ENCODE measurements around the gene TMPRSS7.
A peak's percentile ranks its signal among the peaks of the same experiment; 100 is the strongest.

The TMPRSS7 gene

DNA sequence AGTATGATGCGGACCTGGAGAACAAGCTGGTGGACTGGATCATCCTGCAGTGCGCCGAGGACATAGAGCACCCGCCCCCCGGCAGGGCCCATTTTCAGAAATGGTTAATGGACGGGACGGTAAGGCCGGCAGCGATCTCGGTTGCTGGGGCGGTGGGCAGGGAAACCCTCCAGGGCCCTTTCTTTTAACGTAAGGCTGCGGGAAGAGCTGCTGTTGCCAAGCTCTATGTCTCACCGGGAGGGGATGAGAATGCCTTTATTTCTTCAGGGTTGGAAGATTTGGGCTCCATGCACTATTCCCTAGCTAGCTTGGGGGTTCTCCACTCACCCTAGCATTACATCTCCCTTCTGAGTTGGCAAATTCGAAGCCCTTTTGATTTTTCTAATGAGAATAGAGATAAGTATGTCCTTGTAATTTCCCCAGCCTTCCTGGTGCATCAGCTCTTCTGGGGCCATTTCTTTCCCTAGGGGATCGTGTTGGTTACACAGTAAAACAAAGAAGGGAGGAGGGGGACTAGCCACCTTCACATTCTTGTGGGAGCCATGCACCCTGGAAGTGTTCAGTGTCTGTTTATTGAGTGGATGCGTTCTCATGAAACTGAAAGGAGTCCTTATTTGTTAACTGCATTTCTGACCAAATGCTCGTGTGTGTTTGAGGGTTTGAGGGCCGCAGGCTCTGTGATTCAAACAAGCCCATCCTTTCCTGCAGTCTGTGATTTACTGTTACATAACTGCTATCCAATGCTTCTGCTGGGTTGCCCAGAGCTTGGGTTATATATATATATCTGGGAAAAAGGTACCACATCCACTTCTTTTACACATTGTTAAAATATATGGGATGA is 34.8 kb upstream of the TMPRSS7 start:
- TF ChIP-seq, protein P1, sequence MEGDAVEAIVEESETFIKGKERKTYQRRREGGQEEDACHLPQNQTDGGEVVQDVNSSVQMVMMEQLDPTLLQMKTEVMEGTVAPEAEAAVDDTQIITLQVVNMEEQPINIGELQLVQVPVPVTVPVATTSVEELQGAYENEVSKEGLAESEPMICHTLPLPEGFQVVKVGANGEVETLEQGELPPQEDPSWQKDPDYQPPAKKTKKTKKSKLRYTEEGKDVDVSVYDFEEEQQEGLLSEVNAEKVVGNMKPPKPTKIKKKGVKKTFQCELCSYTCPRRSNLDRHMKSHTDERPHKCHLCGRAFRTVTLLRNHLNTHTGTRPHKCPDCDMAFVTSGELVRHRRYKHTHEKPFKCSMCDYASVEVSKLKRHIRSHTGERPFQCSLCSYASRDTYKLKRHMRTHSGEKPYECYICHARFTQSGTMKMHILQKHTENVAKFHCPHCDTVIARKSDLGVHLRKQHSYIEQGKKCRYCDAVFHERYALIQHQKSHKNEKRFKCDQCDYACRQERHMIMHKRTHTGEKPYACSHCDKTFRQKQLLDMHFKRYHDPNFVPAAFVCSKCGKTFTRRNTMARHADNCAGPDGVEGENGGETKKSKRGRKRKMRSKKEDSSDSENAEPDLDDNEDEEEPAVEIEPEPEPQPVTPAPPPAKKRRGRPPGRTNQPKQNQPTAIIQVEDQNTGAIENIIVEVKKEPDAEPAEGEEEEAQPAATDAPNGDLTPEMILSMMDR (IDR thresholded peaks at IDR 0.05; ENCODE audit: low read depth, low read length) = no peak
- H3K4me1 ChIP-seq = no peaks in the 10 kb centered on the region
- peak overlapping the region; percentile 79 for H3K4me3 ChIP-seq (ENCODE audit: low read depth, low read length)
- no peak for DNase-seq
- no peaks in the 10 kb centered on the region for H3K27me3 ChIP-seq
- H3K9me3 ChIP-seq = no peaks in the 10 kb centered on the region
- H3K36me3 ChIP-seq = no peaks in the 10 kb centered on the region

DNA sequence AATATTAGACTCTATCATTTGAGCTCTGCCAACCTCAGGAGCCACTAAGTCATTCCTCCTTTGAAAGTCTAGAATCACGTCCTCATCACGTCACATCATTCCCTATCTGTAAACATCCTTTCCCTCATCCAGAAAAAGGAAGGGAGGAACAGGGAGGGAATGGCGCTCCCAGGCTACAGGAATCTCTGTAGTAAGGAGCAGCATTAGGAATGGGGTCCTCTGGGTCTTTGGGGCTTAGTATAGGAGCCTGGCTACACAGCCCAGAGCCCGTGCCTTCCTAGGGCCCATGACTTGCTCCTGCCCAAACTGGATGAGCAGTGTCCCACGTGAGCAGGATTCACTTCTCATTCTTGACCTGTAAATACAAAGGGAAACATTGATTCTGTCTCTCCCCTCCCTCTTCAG is 34.2 kb upstream of the TMPRSS7 start:
- H3K9me3 ChIP-seq = no peaks in the 10 kb centered on the region
- H3K4me1 ChIP-seq = no peaks in the 10 kb centered on the region
- peak overlapping the region; percentile 79 for H3K4me3 ChIP-seq (ENCODE audit: low read depth, low read length)
- DNase-seq = no peak
- TF ChIP-seq, protein P1 (IDR thresholded peaks at IDR 0.05; ENCODE audit: low read depth, low read length) = no peak
- no peaks in the 10 kb centered on the region for H3K36me3 ChIP-seq
- H3K27me3 ChIP-seq = no peaks in the 10 kb centered on the region

DNA sequence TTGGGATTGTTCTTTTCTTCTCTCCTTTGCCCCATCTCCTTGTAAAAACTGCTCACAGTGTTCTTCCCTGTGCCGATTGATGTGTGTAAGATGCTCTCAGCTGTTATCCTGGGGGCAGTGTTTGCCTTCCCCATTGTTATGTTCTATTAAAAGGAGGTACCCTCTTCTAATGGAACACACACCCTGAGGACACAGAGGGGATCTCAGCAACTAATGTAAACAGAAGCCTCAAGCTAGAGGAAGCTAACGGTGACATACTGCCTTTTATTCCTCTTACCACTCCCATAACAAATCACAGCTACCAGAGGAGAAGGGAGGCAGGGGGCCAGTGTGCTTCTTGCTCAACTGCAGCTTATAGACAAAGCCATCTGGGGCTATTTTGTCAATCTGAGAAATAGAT is 33.6 kb upstream of the TMPRSS7 start:
- Histone ChIP-seq H3K27me3 (no peaks in the 10 kb centered on the region), H3K36me3 (no peaks in the 10 kb centered on the region), H3K9me3 (no peaks in the 10 kb centered on the region), H3K4me1 (no peaks in the 10 kb centered on the region), H3K4me3 (ENCODE audit: low read depth, low read length) (no peak overlapping the region)
- DNase-seq = no peak
- TF ChIP-seq, protein P1 (IDR thresholded peaks at IDR 0.05; ENCODE audit: low read depth, low read length) = no peak

DNA sequence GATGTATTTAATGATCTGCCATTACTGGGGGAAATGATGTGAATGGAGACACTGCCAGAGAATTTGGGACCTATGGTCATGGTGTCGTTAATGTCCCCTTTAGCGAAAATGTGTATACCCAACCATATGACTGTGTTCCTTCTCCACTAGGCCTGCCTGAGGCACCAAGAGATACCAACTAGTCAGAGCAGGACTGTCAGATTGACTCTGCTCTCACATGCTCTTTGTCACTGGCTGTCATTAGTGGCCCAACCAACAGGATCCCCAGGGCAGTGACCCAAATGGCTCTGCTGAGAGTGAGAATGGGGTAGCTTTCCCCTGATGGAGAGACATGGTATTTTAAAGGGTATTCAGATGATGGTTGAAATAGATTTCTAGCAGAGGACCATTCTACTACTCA is 33.0 kb upstream of the TMPRSS7 start:
- no peak for DNase-seq
- no peaks in the 10 kb centered on the region for H3K4me1 ChIP-seq
- H3K36me3 ChIP-seq = no peaks in the 10 kb centered on the region
- TF ChIP-seq, protein P1 (IDR thresholded peaks at IDR 0.05; ENCODE audit: low read depth, low read length) = no peak
- H3K9me3 ChIP-seq = no peaks in the 10 kb centered on the region
- no peak overlapping the region for H3K4me3 ChIP-seq (ENCODE audit: low read depth, low read length)
- H3K27me3 ChIP-seq = no peaks in the 10 kb centered on the region

DNA sequence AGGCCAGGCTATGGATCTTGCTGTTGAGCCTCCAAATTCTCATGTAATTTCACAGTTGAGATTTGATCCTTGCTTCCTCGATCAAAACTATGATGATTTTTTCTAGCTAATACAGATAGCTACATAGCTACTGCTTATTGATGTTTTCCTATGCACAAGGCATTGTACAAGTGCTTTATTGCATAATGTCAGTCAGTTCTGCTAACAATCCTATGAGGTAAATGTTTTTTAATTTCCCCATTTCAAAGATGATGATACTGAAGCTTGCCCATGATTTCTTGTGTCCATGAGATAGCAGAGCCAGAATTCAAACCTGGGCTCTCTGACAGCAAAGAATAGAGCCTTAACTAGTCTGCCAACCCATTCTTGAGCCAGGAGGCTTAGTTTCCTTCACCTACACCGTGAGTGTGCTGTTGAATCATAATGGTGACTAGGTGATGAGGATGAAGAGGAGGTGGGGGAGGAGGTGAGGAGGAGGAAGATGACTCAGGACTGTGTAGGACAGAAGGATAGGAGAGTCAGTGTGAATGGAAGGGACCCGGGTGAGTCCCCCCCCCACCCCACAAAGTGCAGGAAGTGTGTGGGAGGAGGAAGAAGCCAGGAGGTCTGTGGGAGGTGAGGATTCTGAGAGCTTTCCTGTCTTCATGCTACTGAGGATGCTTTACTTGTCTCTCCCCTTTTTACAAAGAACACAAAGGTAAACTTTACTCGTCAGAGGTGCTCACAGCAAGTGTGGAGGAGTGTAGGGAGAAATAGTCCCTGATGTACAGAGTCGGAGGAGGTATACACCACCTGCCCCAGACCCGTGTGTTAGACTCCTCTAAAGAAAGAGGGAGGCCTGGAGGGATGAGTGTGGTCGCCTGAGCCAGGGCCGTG is 32.2 kb upstream of the TMPRSS7 start:
- Histone ChIP-seq H3K9me3 (no peaks in the 10 kb centered on the region), H3K27me3 (no peaks in the 10 kb centered on the region), H3K4me3 (ENCODE audit: low read depth, low read length) (no peak overlapping the region), H3K36me3 (no peaks in the 10 kb centered on the region), H3K4me1 (no peaks in the 10 kb centered on the region)
- no peak for DNase-seq
- TF ChIP-seq, protein P1 (IDR thresholded peaks at IDR 0.05; ENCODE audit: low read depth, low read length) = no peak

Measured in BE2C (cell line).